ENCODE results near the gene SPHK1. TPM values are rescaled to one million over a fixed set of nuclear protein-coding genes. Genes with fewer than 3 reads are reported as not detected.
"Not testable (repeated sequence)": the region's sequence is repeated elsewhere in the genome, so short reads cannot be mapped to it uniquely, and the experiment has no call there.

SPHK1 gene
- total RNA-seq, 1 donor from 2014 or later: 13.9 TPM

DNA sequence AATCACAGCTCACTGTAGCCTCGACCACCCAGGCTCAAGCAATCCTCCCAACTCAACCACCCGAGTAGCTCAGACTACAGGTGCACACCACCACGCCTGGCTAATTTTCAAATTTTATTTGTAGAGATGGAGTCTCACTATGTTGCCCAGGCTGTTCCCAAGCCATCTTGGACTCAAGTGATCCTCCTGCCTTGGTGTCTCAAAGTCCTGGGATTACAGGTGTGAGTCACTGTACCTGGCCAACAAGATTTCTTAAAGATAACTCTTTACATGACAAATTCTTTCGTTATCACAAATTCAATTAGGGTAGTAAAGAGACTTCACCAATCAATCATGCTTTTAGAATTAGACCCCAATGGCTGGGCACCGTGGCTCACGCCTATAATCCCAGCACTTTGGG is 43.1 kb upstream of the SPHK1 start:
- Mint-ChIP-seq H3K4me1 (ENCODE audit: low read depth) (peaks cover 3% of the 10 kb centered on the region), H3K4me3 (ENCODE audit: low read depth) (no peak overlapping the region), H3K36me3 (ENCODE audit: insufficient read depth) (peaks cover 22% of the 10 kb centered on the region), H3K27me3 (no peaks in the 10 kb centered on the region), H3K27ac (no peak overlapping the region), H3K9me3 (ENCODE audit: low read depth) (no peaks in the 10 kb centered on the region)
- TF ChIP-seq CTCF (IDR thresholded peaks at IDR 0.05; ENCODE audit: unreplicated experiment): no peak
- no peak for DNase-seq (ENCODE audit: low spot score, unreplicated experiment)

DNA sequence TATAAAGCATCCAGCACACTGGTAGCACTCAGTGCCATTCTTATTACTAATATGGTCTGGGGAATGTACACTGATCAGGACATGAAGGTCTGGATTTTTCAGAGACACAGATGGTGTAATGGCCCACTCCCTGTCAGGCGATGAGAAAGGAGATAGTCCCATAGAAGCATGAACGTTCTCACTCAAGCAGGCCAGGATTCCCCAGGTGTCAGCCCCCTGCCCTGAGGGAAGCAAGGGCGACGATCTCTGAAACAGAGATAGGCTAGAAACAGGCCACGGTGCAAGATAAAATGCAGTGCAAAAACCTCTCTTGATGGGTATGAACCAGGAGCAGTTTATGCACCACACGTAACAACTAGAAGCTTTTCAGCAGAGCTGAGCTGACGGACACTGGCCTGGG is 41.3 kb upstream of the SPHK1 start:
- H3K4me1 Mint-ChIP-seq (ENCODE audit: low read depth): no peaks in the 10 kb centered on the region
- no peak for DNase-seq (ENCODE audit: low spot score, unreplicated experiment)
- no peak overlapping the region for H3K4me3 Mint-ChIP-seq (ENCODE audit: low read depth)
- no peaks in the 10 kb centered on the region for H3K27me3 Mint-ChIP-seq
- peaks cover 29% of the 10 kb centered on the region for H3K36me3 Mint-ChIP-seq (ENCODE audit: insufficient read depth)
- TF ChIP-seq CTCF (IDR thresholded peaks at IDR 0.05; ENCODE audit: unreplicated experiment): no peak
- no peak overlapping the region for H3K27ac Mint-ChIP-seq
- H3K9me3 Mint-ChIP-seq (ENCODE audit: low read depth): no peaks in the 10 kb centered on the region

DNA sequence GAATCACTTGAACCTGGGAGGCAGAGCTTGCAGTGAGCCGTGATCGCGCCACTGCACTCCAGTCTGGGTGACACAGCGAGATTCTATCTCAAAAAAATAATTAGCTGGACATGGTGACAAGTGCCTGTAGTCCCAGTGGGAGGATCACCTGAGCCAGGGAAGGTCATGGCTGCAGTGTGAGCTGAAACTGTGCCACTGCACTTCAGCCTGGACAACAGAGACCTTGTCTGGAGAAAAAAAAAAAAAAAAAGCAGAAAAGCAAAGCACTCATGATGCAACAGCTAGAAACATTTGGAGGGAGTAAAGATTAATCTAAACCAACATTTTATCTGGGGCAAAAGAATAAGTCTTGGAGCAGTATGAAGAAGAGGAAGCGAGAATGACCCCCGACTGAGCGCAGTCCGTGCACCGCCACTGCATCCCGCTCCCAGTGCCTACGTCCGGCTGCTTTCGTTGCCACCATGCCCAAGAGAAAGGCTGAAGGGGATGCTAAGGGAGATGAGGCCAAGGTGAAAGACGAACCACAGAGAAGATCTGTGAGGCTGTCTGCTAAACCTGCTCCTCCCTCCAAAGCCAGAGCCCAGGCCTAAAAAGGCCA is 38.9 kb upstream of the SPHK1 start:
- Mint-ChIP-seq H3K36me3 (ENCODE audit: insufficient read depth) (peaks cover 24% of the 10 kb centered on the region), H3K4me3 (ENCODE audit: low read depth) (no peak overlapping the region), H3K9me3 (ENCODE audit: low read depth) (no peaks in the 10 kb centered on the region), H3K27ac (peak overlapping the region; percentile 73), H3K4me1 (ENCODE audit: low read depth) (no peaks in the 10 kb centered on the region), H3K27me3 (no peaks in the 10 kb centered on the region)
- DNase-seq (ENCODE audit: low spot score, unreplicated experiment): no peak
- TF ChIP-seq CTCF (IDR thresholded peaks at IDR 0.05; ENCODE audit: unreplicated experiment): no peak

DNA sequence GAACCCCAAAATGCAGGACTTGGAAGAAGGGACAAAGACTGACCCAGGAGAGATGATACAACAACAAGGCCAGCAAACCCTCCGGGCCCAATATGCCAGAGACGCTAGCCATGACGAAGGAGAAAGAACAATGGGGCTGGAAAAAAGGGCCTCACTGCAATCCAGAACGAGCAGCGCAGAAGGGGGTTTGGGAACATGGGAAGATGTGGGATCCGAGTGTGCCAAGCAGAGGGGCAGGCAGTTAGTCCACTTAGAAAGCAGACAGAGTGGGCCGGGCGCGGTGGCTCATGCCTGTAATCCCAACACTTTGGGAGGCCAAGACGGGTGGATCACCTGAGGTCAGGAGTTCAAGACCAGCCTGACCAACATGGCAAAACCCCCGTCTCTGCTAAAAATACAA is 37.5 kb upstream of the SPHK1 start:
- not testable (repeated sequence) for H3K27me3 Mint-ChIP-seq; DNase-seq (ENCODE audit: low spot score, unreplicated experiment); H3K4me1 Mint-ChIP-seq (ENCODE audit: low read depth); H3K27ac Mint-ChIP-seq; H3K9me3 Mint-ChIP-seq (ENCODE audit: low read depth); H3K4me3 Mint-ChIP-seq (ENCODE audit: low read depth)
- H3K36me3 Mint-ChIP-seq (ENCODE audit: insufficient read depth): peaks cover 20% of the 10 kb centered on the region

- Mint-ChIP-seq H3K9me3 (ENCODE audit: low read depth) (no peaks in the 10 kb centered on the region), H3K4me1 (ENCODE audit: low read depth) (peaks cover 18% of the 10 kb centered on the region), H3K36me3 (ENCODE audit: insufficient read depth) (peaks cover 15% of the 10 kb centered on the region), H3K27ac (peak overlapping the region; percentile 41), H3K27me3 (no peaks in the 10 kb centered on the region), H3K4me3 (ENCODE audit: low read depth) (peak overlapping the region; percentile 40)
- no peak for TF ChIP-seq CTCF (IDR thresholded peaks at IDR 0.05; ENCODE audit: unreplicated experiment)
- no peak for DNase-seq (ENCODE audit: low spot score, unreplicated experiment)
Observed at GRCh38 chr17:76350463-76350862, 33.9 kb upstream of the SPHK1 start.

- Mint-ChIP-seq H3K27me3 (no peaks in the 10 kb centered on the region), H3K36me3 (ENCODE audit: insufficient read depth) (peaks cover 10% of the 10 kb centered on the region), H3K27ac (peak overlapping the region; percentile 82), H3K4me3 (ENCODE audit: low read depth) (peak overlapping the region; percentile 95), H3K9me3 (ENCODE audit: low read depth) (no peaks in the 10 kb centered on the region), H3K4me1 (ENCODE audit: low read depth) (peaks cover 18% of the 10 kb centered on the region)
- DNase-seq (ENCODE audit: low spot score, unreplicated experiment): no peak
- TF ChIP-seq CTCF (IDR thresholded peaks at IDR 0.05; ENCODE audit: unreplicated experiment): no peak
Observed at GRCh38 chr17:76351526-76352071, 32.8 kb upstream of the SPHK1 start.

All from progenitor cell of endocrine pancreas (in vitro differentiated cells).